Measurements from ENCODE around the gene SWSAP1.

Gene SWSAP1

GRCh38 chr19:11408591-11408990 lies 34.1 kb downstream of the SWSAP1 start:
- DNase-seq (ENCODE audit: low read depth in 2 of 2) = no peak

GRCh38 chr19:11410682-11411081 lies 36.2 kb downstream of the SWSAP1 start:
- DNase-seq (ENCODE audit: low read depth in 2 of 2) = no peak

- no peak for DNase-seq (ENCODE audit: low read depth in 2 of 2)
Measured at GRCh38 chr19:11414544-11414943, 40.1 kb downstream of the SWSAP1 start.

GRCh38 chr19:11416346-11417052 lies 42.0 kb downstream of the SWSAP1 start:
- no peak for DNase-seq (ENCODE audit: low read depth in 2 of 2)

- DNase-seq (ENCODE audit: low read depth in 2 of 2) = no peak
Measured at GRCh38 chr19:11418094-11418548, 43.7 kb downstream of the SWSAP1 start.

- DNase-seq (ENCODE audit: low read depth in 2 of 2) = no peak
Measured at GRCh38 chr19:11418549-11419506, 44.4 kb downstream of the SWSAP1 start, which contains the start of gene RGL3. TSS of gene RGL3 (minus strand) at chr19:11419314. CDS start at chr19:11419278, 36 bp downstream.

- DNase-seq (ENCODE audit: low read depth in 2 of 2) = no peak
Measured at GRCh38 chr19:11420429-11421370, 46.2 kb downstream of the SWSAP1 start.

GRCh38 chr19:11421371-11422098 lies 47.1 kb downstream of the SWSAP1 start:
- peak in 1 of 2 donors; percentile 20 for DNase-seq (ENCODE audit: low read depth in 2 of 2)

- peak; percentile 35 to 46 for DNase-seq (ENCODE audit: low read depth in 2 of 2)
Measured at GRCh38 chr19:11422163-11423065, 47.9 kb downstream of the SWSAP1 start.

- no peak for DNase-seq (ENCODE audit: low read depth in 2 of 2)
Measured at GRCh38 chr19:11423164-11423790, 48.8 kb downstream of the SWSAP1 start.

- no peak for DNase-seq (ENCODE audit: low read depth in 2 of 2)
Measured at GRCh38 chr19:11423791-11424181, 49.3 kb downstream of the SWSAP1 start.
